Measurements from ENCODE around the gene PTPRO. TPM values are rescaled to one million over a fixed set of nuclear protein-coding genes. Genes with fewer than 3 reads are reported as not detected.

Gene PTPRO
- total RNA-seq, 1 donor from 2014 or later = 10.6 TPM

DNA sequence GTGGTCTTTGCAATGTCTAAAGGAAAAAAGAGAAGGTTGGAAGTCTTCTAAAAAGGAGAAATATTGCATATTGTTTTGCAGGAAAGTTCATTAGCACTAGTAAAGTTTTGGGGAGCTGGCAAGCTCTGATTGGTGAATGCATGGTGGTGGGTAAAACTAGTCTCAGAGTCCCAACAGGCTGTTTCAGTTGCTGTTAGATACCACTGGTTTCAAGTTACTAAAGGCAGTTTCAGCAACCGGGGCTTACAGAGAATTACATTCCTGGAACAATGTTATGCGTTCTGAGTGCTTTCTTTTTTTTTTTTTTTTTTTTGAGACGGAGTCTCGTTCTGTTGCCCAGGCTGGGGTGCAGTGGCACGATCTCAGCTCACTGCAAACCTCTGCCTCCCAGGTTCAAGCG lies 258.7 kb downstream of the PTPRO start:
- intact Hi-C loops (cut with DNase I) = loop anchor here (5.0 to 10.0 kb wide), 2 partner anchors 46 to 304 kb away; no protein-coding TSS in a partner anchor

DNA sequence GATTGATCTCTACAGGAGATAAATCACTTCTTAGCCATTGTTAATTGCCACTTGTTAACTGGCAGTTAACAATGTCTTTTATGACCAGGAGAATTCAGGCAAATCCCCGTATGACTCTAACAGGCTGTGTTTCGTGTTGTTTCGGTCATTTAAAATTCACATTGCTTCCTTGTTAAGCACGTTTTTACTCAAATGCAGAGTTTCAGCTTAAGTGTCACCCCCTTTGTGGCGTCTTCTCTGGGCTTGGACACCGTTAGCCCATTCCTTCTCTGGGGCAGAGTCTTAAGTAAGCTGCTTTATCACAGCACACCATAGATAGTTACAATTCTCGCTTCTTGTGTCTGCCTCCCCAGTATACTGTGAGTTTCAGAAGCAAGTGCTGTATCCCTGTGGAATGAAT lies 261.5 kb downstream of the PTPRO start:
- Histone ChIP-seq H3K27ac (no peak overlapping the region), H3K9me3 (no peaks in the 10 kb centered on the region), H3K4me1 (no peaks in the 10 kb centered on the region), H3K4me3 (no peak overlapping the region), H3K36me3 (no peaks in the 10 kb centered on the region), H3K27me3 (no peaks in the 10 kb centered on the region)
- DNase-seq (no peak), ATAC-seq (no peak)
- intact Hi-C loops (cut with DNase I) = loop anchor here (5.0 to 10.0 kb wide), 2 partner anchors 49 to 307 kb away; no protein-coding TSS in a partner anchor
- TF ChIP-seq, protein P1, sequence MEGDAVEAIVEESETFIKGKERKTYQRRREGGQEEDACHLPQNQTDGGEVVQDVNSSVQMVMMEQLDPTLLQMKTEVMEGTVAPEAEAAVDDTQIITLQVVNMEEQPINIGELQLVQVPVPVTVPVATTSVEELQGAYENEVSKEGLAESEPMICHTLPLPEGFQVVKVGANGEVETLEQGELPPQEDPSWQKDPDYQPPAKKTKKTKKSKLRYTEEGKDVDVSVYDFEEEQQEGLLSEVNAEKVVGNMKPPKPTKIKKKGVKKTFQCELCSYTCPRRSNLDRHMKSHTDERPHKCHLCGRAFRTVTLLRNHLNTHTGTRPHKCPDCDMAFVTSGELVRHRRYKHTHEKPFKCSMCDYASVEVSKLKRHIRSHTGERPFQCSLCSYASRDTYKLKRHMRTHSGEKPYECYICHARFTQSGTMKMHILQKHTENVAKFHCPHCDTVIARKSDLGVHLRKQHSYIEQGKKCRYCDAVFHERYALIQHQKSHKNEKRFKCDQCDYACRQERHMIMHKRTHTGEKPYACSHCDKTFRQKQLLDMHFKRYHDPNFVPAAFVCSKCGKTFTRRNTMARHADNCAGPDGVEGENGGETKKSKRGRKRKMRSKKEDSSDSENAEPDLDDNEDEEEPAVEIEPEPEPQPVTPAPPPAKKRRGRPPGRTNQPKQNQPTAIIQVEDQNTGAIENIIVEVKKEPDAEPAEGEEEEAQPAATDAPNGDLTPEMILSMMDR (IDR thresholded peaks at IDR 0.05) = no peak

More for the DNA sequence above, 258.7 kb downstream of the PTPRO start:
- no peaks in the 10 kb centered on the region for H3K9me3 ChIP-seq
- TF ChIP-seq, protein P1 (IDR thresholded peaks at IDR 0.05) = no peak
- no peak overlapping the region for H3K27ac ChIP-seq
- H3K4me3 ChIP-seq = no peak overlapping the region
- DNase-seq = no peak
- no peaks in the 10 kb centered on the region for H3K4me1 ChIP-seq
- no peaks in the 10 kb centered on the region for H3K27me3 ChIP-seq
- no peak for ATAC-seq
- no peaks in the 10 kb centered on the region for H3K36me3 ChIP-seq

DNA sequence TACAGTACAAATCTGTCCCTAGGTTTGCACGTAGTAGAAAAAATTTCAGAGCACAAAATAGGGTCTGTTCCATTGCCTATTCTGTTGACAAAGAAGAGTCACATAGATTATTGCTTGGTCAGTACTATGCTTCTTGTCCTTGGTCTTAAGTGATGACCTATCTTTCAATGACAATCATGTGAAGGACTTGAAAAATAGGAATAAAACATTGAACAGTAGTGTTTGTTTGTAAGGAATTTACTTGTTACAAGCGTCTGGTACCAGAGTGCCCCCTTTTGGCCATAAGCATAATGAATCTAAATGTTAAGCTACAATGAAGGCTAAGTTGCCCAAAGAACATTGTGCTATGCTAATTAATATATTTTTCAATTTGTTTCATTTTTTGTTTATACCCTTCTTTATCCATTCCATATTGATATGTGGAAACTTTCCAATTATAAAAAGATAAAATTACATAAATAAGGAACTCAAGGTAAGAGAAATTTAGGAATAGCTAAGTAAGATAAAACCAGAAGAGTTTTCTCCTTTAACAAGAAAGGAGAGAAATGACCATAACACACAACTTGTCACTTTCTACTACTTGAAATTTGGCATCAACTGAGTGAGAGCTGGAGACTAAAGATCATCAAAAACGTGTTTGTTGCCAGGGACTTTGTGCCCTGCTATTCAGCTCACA lies 262.2 kb downstream of the PTPRO start:
- Histone ChIP-seq H3K36me3 (no peaks in the 10 kb centered on the region), H3K9me3 (no peaks in the 10 kb centered on the region), H3K27me3 (no peaks in the 10 kb centered on the region), H3K4me1 (no peaks in the 10 kb centered on the region), H3K27ac (no peak overlapping the region), H3K4me3 (no peak overlapping the region)
- TF ChIP-seq, protein P1 (IDR thresholded peaks at IDR 0.05) = peak; percentile 72
- peak; percentile 68 for ATAC-seq
- intact Hi-C loops (cut with DNase I) = loop anchor here (5.0 to 10.0 kb wide), 2 partner anchors 50 to 307 kb away; no protein-coding TSS in a partner anchor
- DNase-seq = no peak

DNA sequence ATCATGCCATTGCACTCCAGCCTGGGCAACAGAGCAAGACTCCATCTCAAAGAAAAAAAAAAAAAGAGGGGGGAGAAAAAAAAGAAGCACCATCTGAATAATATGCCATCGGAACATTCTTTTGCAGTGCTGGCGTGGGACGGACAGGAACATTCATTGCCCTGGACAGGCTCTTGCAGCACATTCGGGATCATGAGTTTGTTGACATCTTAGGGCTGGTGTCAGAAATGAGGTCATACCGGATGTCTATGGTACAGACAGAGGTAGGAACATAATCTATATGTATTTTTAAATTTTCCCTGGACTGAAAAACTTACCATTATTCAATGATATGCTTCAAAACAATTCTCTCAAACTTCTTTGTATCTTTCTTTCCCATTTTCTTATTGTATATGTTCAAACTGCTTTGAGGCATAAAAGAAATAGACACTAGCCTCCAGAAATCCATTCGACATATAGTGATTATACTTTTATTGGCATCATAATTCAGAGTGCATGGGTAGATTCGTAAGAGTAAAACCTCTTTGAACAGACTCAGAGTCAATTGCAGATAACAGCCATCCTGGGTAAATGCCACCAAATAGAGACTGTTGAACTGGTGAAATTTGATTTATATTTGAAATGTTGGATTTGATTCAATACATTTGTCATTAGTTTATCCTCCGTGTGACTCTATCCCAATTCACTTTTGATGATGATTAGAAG lies 267.2 kb downstream of the PTPRO start:
- no peak for ATAC-seq

DNA sequence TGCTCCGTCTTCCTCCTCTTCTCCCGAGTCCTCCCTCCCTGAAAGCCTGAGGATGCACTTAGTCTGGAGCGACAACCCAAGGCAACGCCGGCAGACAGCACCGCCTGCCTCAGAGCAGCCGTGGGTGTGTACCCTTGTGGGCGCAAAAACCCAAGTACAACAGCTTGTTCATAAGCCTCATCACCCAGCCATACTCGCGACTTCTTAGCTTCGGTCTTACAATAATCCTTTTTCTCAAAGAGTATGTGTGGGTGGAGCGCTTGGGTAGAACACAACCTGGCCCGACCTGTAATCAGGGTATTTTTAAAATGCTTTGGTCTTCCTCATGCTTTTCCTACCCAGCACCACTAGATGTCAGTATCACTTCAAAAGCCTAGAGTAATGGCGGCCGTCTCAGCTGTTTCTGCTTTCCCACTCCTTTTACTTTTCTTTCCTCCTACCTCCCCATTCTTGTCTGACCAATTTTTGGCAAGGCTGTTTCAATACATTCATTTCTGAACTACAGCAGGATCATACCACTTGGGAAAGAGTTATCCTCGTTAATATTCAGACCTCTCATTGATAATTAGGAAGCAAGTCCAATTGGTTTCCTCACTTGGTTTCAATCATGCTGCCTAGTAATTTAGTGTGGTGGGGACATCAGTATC lies 268.0 kb downstream of the PTPRO start:
- DNase-seq = no peak
- no peaks in the 10 kb centered on the region for H3K27me3 ChIP-seq
- intact Hi-C loops (cut with DNase I) = loop anchor here (5.0 kb wide), 1 partner anchor 267 kb away; no protein-coding TSS in a partner anchor
- no peaks in the 10 kb centered on the region for H3K9me3 ChIP-seq
- H3K36me3 ChIP-seq = no peaks in the 10 kb centered on the region
- peaks cover 4% of the 10 kb centered on the region for H3K4me1 ChIP-seq
- no peak overlapping the region for H3K27ac ChIP-seq
- peak; percentile 97 for ATAC-seq
- TF ChIP-seq, protein P1 (IDR thresholded peaks at IDR 0.05) = peak; percentile 90
- peak overlapping the region; percentile 22 for H3K4me3 ChIP-seq

More for the DNA sequence above, 267.2 kb downstream of the PTPRO start:
- TF ChIP-seq, protein P1 (IDR thresholded peaks at IDR 0.05) = no peak
- no peaks in the 10 kb centered on the region for H3K9me3 ChIP-seq
- intact Hi-C loops (cut with DNase I) = loop anchor here (5.0 to 10.0 kb wide), 2 partner anchors 55 to 268 kb away; no protein-coding TSS in a partner anchor
- H3K36me3 ChIP-seq = no peaks in the 10 kb centered on the region
- no peaks in the 10 kb centered on the region for H3K27me3 ChIP-seq
- H3K4me1 ChIP-seq = peaks cover 4% of the 10 kb centered on the region
- no peak for DNase-seq
- H3K4me3 ChIP-seq = no peak overlapping the region
- H3K27ac ChIP-seq = no peak overlapping the region
